ENCODE data around the gene PKHD1.

The PKHD1 gene

DNA sequence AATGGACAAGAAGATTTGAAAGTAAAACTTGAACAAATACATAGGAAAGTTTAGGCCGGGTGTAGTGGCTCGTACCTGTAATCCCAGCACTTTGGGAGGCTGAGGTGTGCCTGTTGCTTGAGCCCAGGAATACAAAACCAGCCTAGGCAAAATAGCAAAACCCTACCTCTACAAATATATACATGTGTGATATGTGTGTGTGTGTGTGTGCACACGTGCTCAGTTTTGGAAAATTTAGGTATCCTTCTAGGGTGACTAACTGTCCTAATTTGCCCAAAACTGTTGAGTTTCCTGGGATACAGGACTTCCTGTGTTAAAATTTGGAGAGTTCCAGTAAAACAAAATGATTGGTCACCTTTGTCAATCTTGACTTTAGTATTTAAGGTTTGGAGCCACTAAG is 503.2 kb downstream of the PKHD1 start:
- DNase-seq, result no peak

DNA sequence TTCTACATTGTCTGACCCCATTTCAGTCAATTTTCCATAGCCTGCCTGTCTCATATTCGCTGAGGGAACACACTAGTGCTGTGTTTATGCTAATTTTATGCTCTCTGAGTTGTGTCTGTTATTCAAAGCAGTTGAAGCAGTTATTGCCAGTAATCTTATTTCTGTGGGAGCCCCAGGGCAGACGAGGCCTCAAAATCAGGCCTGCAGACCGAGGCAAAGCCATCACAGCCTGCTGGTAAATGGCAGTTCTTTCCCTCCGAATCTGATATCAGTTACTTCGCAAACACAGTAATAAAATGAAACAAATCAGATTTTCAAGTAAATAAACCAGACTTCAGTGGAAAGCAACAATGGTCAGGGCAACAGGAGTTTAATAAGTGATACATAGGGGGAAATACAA is 508.4 kb downstream of the PKHD1 start:
- no peak for DNase-seq

DNA sequence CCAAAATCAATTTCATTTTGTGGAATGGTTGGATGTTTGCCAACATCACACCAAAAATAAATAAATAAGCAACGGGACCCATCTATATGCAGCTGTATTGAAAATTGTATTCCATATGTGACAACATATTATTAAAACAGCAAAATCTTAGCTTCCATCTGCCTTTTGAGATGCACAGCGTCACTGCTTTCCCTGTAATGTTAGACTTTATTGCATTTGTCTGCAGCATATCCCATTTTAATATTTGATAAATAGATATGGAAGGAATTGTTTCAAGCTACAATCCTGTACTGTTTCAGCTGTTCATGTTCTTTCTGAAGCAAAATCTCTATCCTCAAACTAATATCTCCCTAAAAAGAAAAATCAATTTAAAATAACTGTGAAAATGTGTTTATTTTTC is 509.1 kb downstream of the PKHD1 start:
- DNase-seq, result no peak

DNA sequence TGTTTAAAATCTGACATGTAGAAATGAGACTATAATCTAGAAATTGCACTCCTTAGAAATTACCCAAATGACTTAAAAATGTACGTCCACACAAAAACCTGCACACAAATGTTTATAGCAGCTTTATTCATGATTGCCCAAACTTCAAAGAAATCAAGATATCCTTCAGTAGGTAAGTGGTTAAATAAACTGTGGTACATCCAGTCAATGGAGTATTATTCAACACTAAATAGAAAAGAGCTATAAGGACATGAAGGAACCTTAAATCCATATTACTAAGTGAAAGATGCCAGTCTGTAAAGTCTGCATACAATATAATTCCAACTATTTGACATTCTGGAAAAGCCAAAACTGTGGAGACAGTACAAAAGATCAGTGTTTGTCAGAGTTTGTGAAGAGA is 513.4 kb downstream of the PKHD1 start:
- DNase-seq, result no peak

DNA sequence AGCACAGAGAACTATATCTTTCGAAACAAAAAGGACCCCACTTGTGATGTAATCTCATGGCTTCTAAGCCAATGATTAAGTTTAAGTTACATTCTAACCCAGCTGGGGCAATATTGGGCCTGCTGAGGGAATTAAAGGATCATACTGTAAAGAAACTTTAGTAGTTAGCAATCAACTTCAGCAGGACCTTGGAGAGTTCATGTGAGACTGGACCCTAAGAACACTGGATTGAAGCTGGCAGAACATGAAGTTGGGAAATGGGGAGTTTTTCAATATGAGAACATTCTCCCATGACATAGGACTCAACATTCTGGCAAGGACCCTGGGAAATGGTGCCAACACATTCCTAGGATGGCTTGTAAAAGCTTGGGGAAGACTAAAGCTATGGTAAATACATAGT is 516.2 kb downstream of the PKHD1 start:
- DNase-seq, result no peak

DNA sequence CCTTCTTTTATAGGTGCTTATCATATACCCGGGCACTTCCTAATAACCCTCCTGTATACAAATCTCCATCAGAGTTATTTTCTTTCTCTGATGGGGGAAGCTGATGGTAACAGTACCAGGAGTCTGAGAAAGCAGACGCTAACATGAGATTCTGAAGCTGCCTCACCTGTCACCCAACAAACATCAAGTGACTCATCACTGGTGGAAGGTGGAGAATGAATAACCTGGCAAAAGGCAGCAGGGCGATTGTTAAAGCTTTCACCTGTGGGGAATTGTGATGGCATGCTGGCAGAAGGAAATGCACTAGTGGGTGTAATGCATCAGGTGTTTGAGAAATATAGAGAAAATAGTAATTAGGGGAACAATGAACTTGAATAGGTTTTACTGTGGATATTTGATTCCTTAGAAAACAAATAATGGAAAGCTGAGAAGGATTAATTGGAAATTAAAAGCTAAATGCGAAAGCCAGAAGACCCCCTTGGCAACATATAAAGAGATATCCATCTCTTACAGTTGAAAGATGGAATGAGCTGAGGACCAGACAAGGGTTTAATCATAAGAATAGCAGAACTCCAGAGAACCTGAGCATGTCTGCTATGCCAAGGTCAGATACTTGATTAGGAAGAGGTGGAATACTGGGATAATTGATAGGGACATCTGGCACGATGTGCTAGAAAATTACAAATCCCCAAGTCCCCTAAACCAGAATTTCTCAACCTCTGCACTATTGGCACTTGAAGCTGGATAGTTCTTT is 517.1 kb downstream of the PKHD1 start:
- DNase-seq, result no peak

DNA sequence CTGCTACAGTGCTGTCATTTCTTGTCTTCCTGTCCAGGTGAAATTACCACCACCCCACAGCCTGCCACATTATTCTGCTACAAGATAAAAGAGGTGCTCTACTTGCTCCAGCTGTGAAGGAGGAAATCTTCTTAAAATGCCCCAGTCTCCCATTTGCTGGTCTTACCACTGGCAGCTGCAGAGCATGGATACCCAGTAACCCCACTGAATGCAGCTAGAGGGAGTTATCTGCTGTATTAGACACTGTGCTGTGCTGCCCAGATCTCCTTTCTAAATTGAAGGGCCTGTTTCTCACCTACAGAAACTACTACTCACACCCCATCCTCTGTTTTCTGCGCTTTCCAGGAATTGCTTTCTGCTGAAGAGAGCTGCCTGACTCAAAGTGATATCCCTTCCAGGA is 517.8 kb downstream of the PKHD1 start:
- DNase-seq, result no peak

DNA sequence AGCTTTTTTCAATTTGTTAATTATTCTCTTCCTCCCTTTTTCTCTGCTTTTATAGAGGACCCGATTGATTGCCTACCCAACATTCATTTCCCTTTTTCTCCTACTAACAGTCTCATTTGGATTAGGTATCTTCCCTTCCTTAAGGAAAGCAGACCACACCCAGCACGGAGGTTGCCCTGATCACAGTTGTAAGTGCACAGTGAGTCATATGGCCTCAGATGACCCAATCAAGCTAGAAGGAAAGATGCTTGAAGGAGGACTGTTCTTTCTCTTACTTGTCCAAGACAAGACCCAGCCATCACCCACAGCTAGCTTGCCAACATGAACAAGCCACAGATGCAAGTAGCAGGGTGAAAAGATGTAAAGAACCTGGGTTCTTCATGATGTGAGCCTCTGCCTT is 518.6 kb downstream of the PKHD1 start:
- no peak for DNase-seq

DNA sequence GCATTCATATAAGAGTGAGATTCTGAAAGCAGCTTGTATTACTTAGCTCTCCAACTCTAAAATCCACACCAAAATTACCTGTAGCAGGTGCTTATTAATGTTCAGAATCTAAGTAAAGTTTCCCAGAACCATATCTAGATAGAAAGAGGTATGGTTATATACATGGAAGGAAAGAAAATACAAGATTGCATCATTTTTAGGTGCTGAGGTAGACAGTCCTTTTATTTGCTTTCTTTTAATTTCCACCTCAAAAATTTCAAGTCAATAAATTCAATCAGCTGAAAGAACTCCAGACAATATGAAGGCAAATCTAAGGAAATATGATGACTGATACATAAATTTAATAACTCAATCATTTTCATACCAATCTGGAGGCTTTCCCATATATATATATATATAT is 521.9 kb downstream of the PKHD1 start:
- DNase-seq, result no peak

All from NCI-H1417 treated with DMSO at 0.1 percent for 48 hours (cell line).